Liver (tissue), 3 donors: ENCODE results near the gene RSRC1.

Source experiments
- ATF3 ChIP-seq: IDR thresholded peaks from 2 replicates; pipeline ENCODE4 v1.6.1; 2016; ENCODE audit warnings: antibody characterized with exemption
- FOXA1 ChIP-seq: IDR thresholded peaks from 2 replicates; pipeline ENCODE4 v1.6.1; 2016; ENCODE audit warnings: antibody characterized with exemption
- RAD21 ChIP-seq, 2 donors: IDR thresholded peaks; 2 replicates each; pipeline ENCODE4 v1.6.1; 2016; ENCODE audit warnings: antibody characterized with exemption in 2 of 2, mild to moderate bottlenecking in 2 of 2
- REST ChIP-seq: IDR thresholded peaks from 2 replicates; pipeline ENCODE4 v1.6.1; 2016; ENCODE audit warnings: antibody characterized with exemption, mild to moderate bottlenecking
- SP1 ChIP-seq: IDR thresholded peaks from 2 replicates; pipeline ENCODE4 v1.6.1; 2018; ENCODE audit warnings: antibody characterized with exemption, mild to moderate bottlenecking
- TAF1 ChIP-seq: conservative IDR thresholded peaks from 2 replicates; pipeline ENCODE4 v1.6.1; 2016; ENCODE audit warnings: antibody characterized with exemption, mild to moderate bottlenecking
- TF ChIP-seq, protein P1 (sequence below): fragments of 150-350 bp; IDR thresholded peaks from 2 replicates; pipeline ENCODE4 v1.5.1; 2017; ENCODE audit warnings: improper control_type of control experiment, low read depth, low read length; ENCODE audit not compliant: missing input control
- TF ChIP-seq, protein P2 (sequence below): IDR thresholded peaks from 2 replicates; pipeline ENCODE4 v1.6.1; 2016; ENCODE audit warnings: antibody characterized with exemption
- donor health status: healthy.
- donor health status: healthy.

DNA sequence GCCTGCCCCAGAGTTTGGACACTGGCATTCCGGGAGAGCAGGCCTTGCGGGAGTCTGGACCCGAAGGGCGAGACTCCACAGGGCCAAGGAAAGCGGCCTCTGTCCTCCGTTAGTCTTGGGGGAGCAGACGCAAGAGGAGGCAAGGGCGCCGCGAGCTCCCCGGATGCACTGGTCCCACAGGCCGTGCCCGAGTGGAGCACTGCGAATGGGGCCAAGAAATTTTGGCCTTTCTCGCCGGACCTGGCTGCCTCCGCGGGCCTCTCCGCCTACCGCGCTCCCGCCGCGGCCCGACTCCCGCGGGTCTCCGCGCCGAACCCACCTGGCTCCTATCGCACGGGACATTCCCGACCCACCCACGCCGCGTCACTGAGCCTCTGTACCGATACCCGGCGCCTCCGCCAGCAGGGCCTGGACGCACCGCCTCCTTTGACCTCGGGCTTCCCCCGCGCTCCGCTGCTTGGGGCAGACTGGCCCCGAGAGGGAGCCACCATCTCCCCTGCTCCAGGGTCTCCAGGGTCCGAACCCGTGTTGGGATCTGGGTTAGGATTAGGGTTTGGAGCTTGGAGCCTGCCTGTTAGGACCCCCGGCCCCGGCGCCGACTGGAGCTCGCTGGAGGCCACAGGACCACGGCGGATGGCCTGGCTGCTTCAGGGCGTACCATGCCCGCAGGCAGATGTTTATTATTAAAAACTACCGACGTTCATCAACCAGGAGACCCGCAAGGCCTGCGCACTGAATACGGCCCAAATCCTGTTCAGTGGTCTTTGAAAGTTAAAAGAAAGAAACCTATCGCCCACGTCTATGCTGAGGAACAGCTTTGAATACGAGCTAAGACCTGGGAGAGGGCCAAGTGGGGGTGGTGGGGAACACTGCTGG, 15.4 kb upstream of the RSRC1 start:
- TF ChIP-seq, protein P1, sequence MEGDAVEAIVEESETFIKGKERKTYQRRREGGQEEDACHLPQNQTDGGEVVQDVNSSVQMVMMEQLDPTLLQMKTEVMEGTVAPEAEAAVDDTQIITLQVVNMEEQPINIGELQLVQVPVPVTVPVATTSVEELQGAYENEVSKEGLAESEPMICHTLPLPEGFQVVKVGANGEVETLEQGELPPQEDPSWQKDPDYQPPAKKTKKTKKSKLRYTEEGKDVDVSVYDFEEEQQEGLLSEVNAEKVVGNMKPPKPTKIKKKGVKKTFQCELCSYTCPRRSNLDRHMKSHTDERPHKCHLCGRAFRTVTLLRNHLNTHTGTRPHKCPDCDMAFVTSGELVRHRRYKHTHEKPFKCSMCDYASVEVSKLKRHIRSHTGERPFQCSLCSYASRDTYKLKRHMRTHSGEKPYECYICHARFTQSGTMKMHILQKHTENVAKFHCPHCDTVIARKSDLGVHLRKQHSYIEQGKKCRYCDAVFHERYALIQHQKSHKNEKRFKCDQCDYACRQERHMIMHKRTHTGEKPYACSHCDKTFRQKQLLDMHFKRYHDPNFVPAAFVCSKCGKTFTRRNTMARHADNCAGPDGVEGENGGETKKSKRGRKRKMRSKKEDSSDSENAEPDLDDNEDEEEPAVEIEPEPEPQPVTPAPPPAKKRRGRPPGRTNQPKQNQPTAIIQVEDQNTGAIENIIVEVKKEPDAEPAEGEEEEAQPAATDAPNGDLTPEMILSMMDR, result no peak
- TF ChIP-seq FOXA1 (no peak), TAF1 (no peak), RAD21 (IDR thresholded peaks at IDR 0.05) (no peak), REST (no peak), SP1 (no peak), ATF3 (no peak)
- TF ChIP-seq, protein P2, sequence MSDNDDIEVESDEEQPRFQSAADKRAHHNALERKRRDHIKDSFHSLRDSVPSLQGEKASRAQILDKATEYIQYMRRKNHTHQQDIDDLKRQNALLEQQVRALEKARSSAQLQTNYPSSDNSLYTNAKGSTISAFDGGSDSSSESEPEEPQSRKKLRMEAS, result no peak
